ENCODE results near the gene TSEN2.

DNA sequence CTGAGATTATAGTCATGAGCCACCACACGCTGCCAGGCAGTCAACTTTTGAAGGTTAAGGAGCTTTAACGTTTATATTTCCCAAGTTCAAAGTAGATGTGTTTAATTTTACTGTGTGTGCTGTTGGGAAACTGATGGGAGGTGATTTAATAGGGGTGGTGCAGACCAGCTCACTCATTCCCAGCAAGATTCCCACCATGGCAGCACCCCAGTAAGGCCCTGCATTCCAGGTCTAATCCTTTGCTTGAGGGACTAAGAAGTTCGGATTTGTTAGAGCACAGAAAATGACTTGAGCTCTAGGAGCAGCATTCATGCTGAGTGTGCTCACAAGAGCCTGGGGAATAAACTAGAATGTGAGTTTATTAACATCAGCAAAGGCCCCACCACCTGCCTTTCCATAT is 25.2 kb downstream of the TSEN2 start:
- TF ChIP-seq, protein P1, sequence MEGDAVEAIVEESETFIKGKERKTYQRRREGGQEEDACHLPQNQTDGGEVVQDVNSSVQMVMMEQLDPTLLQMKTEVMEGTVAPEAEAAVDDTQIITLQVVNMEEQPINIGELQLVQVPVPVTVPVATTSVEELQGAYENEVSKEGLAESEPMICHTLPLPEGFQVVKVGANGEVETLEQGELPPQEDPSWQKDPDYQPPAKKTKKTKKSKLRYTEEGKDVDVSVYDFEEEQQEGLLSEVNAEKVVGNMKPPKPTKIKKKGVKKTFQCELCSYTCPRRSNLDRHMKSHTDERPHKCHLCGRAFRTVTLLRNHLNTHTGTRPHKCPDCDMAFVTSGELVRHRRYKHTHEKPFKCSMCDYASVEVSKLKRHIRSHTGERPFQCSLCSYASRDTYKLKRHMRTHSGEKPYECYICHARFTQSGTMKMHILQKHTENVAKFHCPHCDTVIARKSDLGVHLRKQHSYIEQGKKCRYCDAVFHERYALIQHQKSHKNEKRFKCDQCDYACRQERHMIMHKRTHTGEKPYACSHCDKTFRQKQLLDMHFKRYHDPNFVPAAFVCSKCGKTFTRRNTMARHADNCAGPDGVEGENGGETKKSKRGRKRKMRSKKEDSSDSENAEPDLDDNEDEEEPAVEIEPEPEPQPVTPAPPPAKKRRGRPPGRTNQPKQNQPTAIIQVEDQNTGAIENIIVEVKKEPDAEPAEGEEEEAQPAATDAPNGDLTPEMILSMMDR (IDR thresholded peaks at IDR 0.05): no peak
- TF ChIP-seq POLR2AphosphoS5 (IDR thresholded peaks at IDR 0.05) (no peak), POLR2A (IDR thresholded peaks at IDR 0.05) (no peak)

Measured in suprapubic skin (tissue), 4 donors.